Astrocyte of the spinal cord (primary cell): ENCODE data around the gene DAB1.

Experiments
- DNase-seq: peaks from one replicate; pipeline ENCODE4 v3.0.0; 2011; ENCODE audit warnings: low read depth, low spot score
- H3K4me3 ChIP-seq: 2 replicates; pipeline ENCODE4 v1.5.1; 2011; ENCODE audit warnings: low read depth, mild to moderate bottlenecking, low read length, moderate library complexity
- CTCF ChIP-seq: IDR thresholded peaks from 2 replicates; pipeline ENCODE4 v1.5.1; 2012; ENCODE audit warnings: low read depth, mild to moderate bottlenecking, low read length, inconsistent platforms
- in situ Hi-C: cut with HindIII; loops from 2 replicates; pipeline ENCODE4 v1.10.0; 2017; ENCODE audit warnings: low sequenced_read_pairs

Gene DAB1

GRCh38 chr1:57404884-57405283 is 19.0 kb downstream of the DAB1 start:
- no peak overlapping the region for H3K4me3 ChIP-seq
- in situ Hi-C loops: no loop called here
- DNase-seq: no peak
- TF ChIP-seq CTCF: no peak

GRCh38 chr1:57403201-57403600 is 20.7 kb downstream of the DAB1 start:
- TF ChIP-seq CTCF: no peak
- in situ Hi-C loops: no loop called here
- H3K4me3 ChIP-seq: no peak overlapping the region
- DNase-seq: no peak

- in situ Hi-C loops: no loop called here
- DNase-seq: no peak
- no peak for TF ChIP-seq CTCF
- no peak overlapping the region for H3K4me3 ChIP-seq
Observed at GRCh38 chr1:57401671-57402070, 22.2 kb downstream of the DAB1 start.

GRCh38 chr1:57400048-57400447 is 23.8 kb downstream of the DAB1 start:
- TF ChIP-seq CTCF: no peak
- in situ Hi-C loops: no loop called here
- no peak for DNase-seq
- no peak overlapping the region for H3K4me3 ChIP-seq

GRCh38 chr1:57393058-57393584 is 30.7 kb downstream of the DAB1 start:
- DNase-seq: no peak
- H3K4me3 ChIP-seq: no peak overlapping the region
- in situ Hi-C loops: no loop called here
- TF ChIP-seq CTCF: no peak

- in situ Hi-C loops: no loop called here
- no peak overlapping the region for H3K4me3 ChIP-seq
- no peak for DNase-seq
- no peak for TF ChIP-seq CTCF
Observed at GRCh38 chr1:57385336-57385735, 38.5 kb downstream of the DAB1 start.

- DNase-seq: no peak
- no peak for TF ChIP-seq CTCF
- in situ Hi-C loops: no loop called here
- H3K4me3 ChIP-seq: no peak overlapping the region
Observed at GRCh38 chr1:57384901-57385300, 39.0 kb downstream of the DAB1 start.
